Gastrocnemius medialis (tissue), 4 donors: Measurements from ENCODE around the gene TUBA3C.

Experiments
- CTCF ChIP-seq, 5 experiments: fragments of 450-650 bp in 3 of 5; fragments of 200-600 bp in 2 of 5; sonication (generic) in 2 of 5; IDR thresholded peaks in 4 of 5; conservative IDR thresholded peaks in 1 of 5; 1 replicate in 4 of 5; 2 replicates in 1 of 5; pipeline ENCODE4 v1.5.1; 2016 to 2019; ENCODE audit warnings: antibody characterized with exemption in 5 of 5, mild to moderate bottlenecking in 3 of 5, moderate library complexity in 3 of 5
- POLR2A ChIP-seq, 2 donors: fragments of 450-650 bp; IDR thresholded peaks; one replicate each; pipeline ENCODE4 v1.6.1; 2017; ENCODE audit warnings: antibody characterized with exemption in 2 of 2, mild to moderate bottlenecking in 2 of 2, moderate library complexity in 2 of 2

GRCh38 chr13:19184176-19184575 is 2.6 kb upstream of the TUBA3C start:
- TF ChIP-seq CTCF (IDR thresholded peaks at IDR 0.05 in 4 of 5, conservative IDR thresholded peaks at IDR 0.05 in 1 of 5) (no peak), POLR2A (IDR thresholded peaks at IDR 0.05) (no peak)
